Mesodermal cell (in vitro differentiated cells): ENCODE data around the gene SYNPR.

Source experiments
- H3K27ac ChIP-seq: 2 replicates; pipeline ENCODE4 v1.7.0; 2013; ENCODE audit warnings: mild to moderate bottlenecking, low read depth, low read length, moderate library complexity; ENCODE audit not compliant: severe bottlenecking
- H3K36me3 ChIP-seq: 2 replicates; pipeline ENCODE4 v1.7.1; 2013; ENCODE audit warnings: mild to moderate bottlenecking, low read length, moderate library complexity; ENCODE audit not compliant: control insufficient read depth, insufficient read depth
- H3K4me1 ChIP-seq: one replicate; pipeline ENCODE4 v1.7.1; 2013; ENCODE audit warnings: mild to moderate bottlenecking, low read length; ENCODE audit not compliant: insufficient read depth, control insufficient read depth, poor library complexity, severe bottlenecking
- H3K4me3 ChIP-seq: 2 replicates; pipeline ENCODE4 v1.7.0; 2013; ENCODE audit warnings: low read length, control low read depth, mild to moderate bottlenecking; ENCODE audit not compliant: insufficient read depth, poor library complexity, severe bottlenecking; ENCODE audit errors: extremely low read depth
- H3K9me3 ChIP-seq: 2 replicates; pipeline ENCODE4 v1.7.1; 2013; ENCODE audit warnings: mild to moderate bottlenecking, low read length, moderate library complexity; ENCODE audit not compliant: control insufficient read depth
- WGBS, 2 experiments: methylation state at CpG; one replicate each; pipeline ENCODE4 v1.1.5; 2013; ENCODE audit warnings: missing lambda C conversion rate in 2 of 2; ENCODE audit not compliant: insufficient coverage in 2 of 2; 5-methylcytosine and 5-hydroxymethylcytosine counted together

Gene SYNPR

GRCh38 chr3:63571682-63572081, 293.6 kb downstream of the SYNPR start:
- H3K4me3 ChIP-seq: no peak overlapping the region
- no peaks in the 10 kb centered on the region for H3K9me3 ChIP-seq
- no peak overlapping the region for H3K27ac ChIP-seq
- 86 to 94% methylated on average over 1 to 2 of the region's 3 CpGs for WGBS, 2 experiments
- no peaks in the 10 kb centered on the region for H3K4me1 ChIP-seq
- H3K36me3 ChIP-seq: no peaks in the 10 kb centered on the region

- Histone ChIP-seq H3K4me3 (no peak overlapping the region), H3K36me3 (no peaks in the 10 kb centered on the region), H3K9me3 (no peaks in the 10 kb centered on the region), H3K4me1 (no peaks in the 10 kb centered on the region), H3K27ac (no peak overlapping the region)
- WGBS, 2 experiments: 73 to 89% methylated on average over 1 to 2 of the region's 2 CpGs
Observed at GRCh38 chr3:63576846-63577245, 298.7 kb downstream of the SYNPR start.

- Histone ChIP-seq H3K9me3 (no peaks in the 10 kb centered on the region), H3K4me3 (no peak overlapping the region), H3K36me3 (no peaks in the 10 kb centered on the region), H3K4me1 (no peaks in the 10 kb centered on the region), H3K27ac (no peak overlapping the region)
- WGBS, 2 experiments: 83 to 100% methylated on average over 1 of the region's 2 CpGs
Observed at GRCh38 chr3:63578858-63579257, 300.8 kb downstream of the SYNPR start.

GRCh38 chr3:63580151-63580550, 302.0 kb downstream of the SYNPR start:
- no peaks in the 10 kb centered on the region for H3K9me3 ChIP-seq
- peaks cover 7% of the 10 kb centered on the region for H3K4me1 ChIP-seq
- no peak overlapping the region for H3K27ac ChIP-seq
- H3K4me3 ChIP-seq: no peak overlapping the region
- 100% methylated on average over 1 of the region's 2 CpGs; no CpG with 5 or more reads in 1 of the 2 experiments for WGBS, 2 experiments
- H3K36me3 ChIP-seq: no peaks in the 10 kb centered on the region

GRCh38 chr3:63582943-63583500, 304.9 kb downstream of the SYNPR start:
- H3K4me3 ChIP-seq: no peak overlapping the region
- WGBS, 2 experiments: 92 to 100% methylated on average over 3 of the region's 3 CpGs
- H3K27ac ChIP-seq: no peak overlapping the region

GRCh38 chr3:63584681-63585080, 306.6 kb downstream of the SYNPR start:
- Histone ChIP-seq H3K9me3 (peaks cover 8% of the 10 kb centered on the region), H3K27ac (no peak overlapping the region), H3K36me3 (no peaks in the 10 kb centered on the region), H3K4me3 (no peak overlapping the region), H3K4me1 (peaks cover 7% of the 10 kb centered on the region)
- WGBS, 2 experiments: 91 to 100% methylated on average over 1 of the region's 1 CpG

More at GRCh38 chr3:63582943-63583500, 304.9 kb downstream of the SYNPR start:
- H3K9me3 ChIP-seq: no peaks in the 10 kb centered on the region
- peaks cover 7% of the 10 kb centered on the region for H3K4me1 ChIP-seq
- H3K36me3 ChIP-seq: no peaks in the 10 kb centered on the region

GRCh38 chr3:63585927-63586326, 307.8 kb downstream of the SYNPR start:
- WGBS, 2 experiments: no CpG with 5 or more reads among the region's 1 CpG
- Histone ChIP-seq H3K4me1 (peaks cover 7% of the 10 kb centered on the region), H3K36me3 (no peaks in the 10 kb centered on the region), H3K9me3 (peaks cover 8% of the 10 kb centered on the region), H3K27ac (no peak overlapping the region), H3K4me3 (no peak overlapping the region)

- peaks cover 8% of the 10 kb centered on the region for H3K9me3 ChIP-seq
- WGBS, 2 experiments: 100% methylated on average over 1 of the region's 1 CpG
- no peaks in the 10 kb centered on the region for H3K36me3 ChIP-seq
- no peak overlapping the region for H3K27ac ChIP-seq
- H3K4me1 ChIP-seq: peaks cover 7% of the 10 kb centered on the region
- no peak overlapping the region for H3K4me3 ChIP-seq
Observed at GRCh38 chr3:63588895-63589294, 310.8 kb downstream of the SYNPR start.

GRCh38 chr3:63593779-63594178, 315.7 kb downstream of the SYNPR start:
- H3K27ac ChIP-seq: no peak overlapping the region
- H3K4me1 ChIP-seq: no peaks in the 10 kb centered on the region
- 83% methylated on average over 1 of the region's 2 CpGs; no CpG with 5 or more reads in 1 of the 2 experiments for WGBS, 2 experiments
- no peaks in the 10 kb centered on the region for H3K36me3 ChIP-seq
- H3K9me3 ChIP-seq: peaks cover 6% of the 10 kb centered on the region
- no peak overlapping the region for H3K4me3 ChIP-seq

- no peaks in the 10 kb centered on the region for H3K9me3 ChIP-seq
- H3K36me3 ChIP-seq: no peaks in the 10 kb centered on the region
- H3K27ac ChIP-seq: no peak overlapping the region
- H3K4me1 ChIP-seq: no peaks in the 10 kb centered on the region
- H3K4me3 ChIP-seq: no peak overlapping the region
Observed at GRCh38 chr3:63595221-63595620, 317.1 kb downstream of the SYNPR start.

GRCh38 chr3:63597019-63597418, 318.9 kb downstream of the SYNPR start:
- WGBS, 2 experiments: 60% methylated on average over 1 of the region's 2 CpGs; no CpG with 5 or more reads in 1 of the 2 experiments
- H3K9me3 ChIP-seq: no peaks in the 10 kb centered on the region
- H3K36me3 ChIP-seq: no peaks in the 10 kb centered on the region
- H3K4me1 ChIP-seq: no peaks in the 10 kb centered on the region
- no peak overlapping the region for H3K27ac ChIP-seq
- H3K4me3 ChIP-seq: no peak overlapping the region
